DOHH2 (cell line): ENCODE data around the gene EPB41L3.
A peak's percentile ranks its signal among the peaks of the same experiment; 100 is the strongest.

Source experiments
- H3F3A ChIP-seq: fragments of 200-600 bp; sonication (generic), shearing (Covaris generic); 2 replicates; pipeline ENCODE4 v1.6.0; 2016; ENCODE audit warnings: antibody characterized with exemption, mild to moderate bottlenecking; ENCODE audit not compliant: control insufficient read depth, insufficient read depth
- H3K27ac ChIP-seq: fragments of 200-600 bp; sonication (generic); 2 replicates; pipeline ENCODE4 v1.5.1; 2014; ENCODE audit warnings: low read depth, mild to moderate bottlenecking, low read length, moderate library complexity
- H3K27me3 ChIP-seq: fragments of 200-600 bp; sonication (generic); 2 replicates; pipeline ENCODE4 v1.6.1; 2014; ENCODE audit warnings: mild to moderate bottlenecking, low read length, mixed read lengths; ENCODE audit not compliant: control insufficient read depth
- H3K36me3 ChIP-seq: fragments of 200-600 bp; sonication (generic); 2 replicates; pipeline ENCODE4 v1.6.1; 2014; ENCODE audit warnings: mild to moderate bottlenecking, low read length, moderate library complexity, mixed read lengths; ENCODE audit not compliant: control insufficient read depth
- H3K4me1 ChIP-seq: fragments of 200-600 bp; sonication (generic); 2 replicates; pipeline ENCODE4 v1.6.1; 2014; ENCODE audit warnings: mild to moderate bottlenecking, low read length, mixed read lengths; ENCODE audit not compliant: control insufficient read depth
- H3K4me2 ChIP-seq: fragments of 200-600 bp; sonication (generic); 2 replicates; pipeline ENCODE4 v1.6.0; 2014; ENCODE audit warnings: mild to moderate bottlenecking, low read length, moderate library complexity
- H3K4me3 ChIP-seq: fragments of 200-600 bp; sonication (generic); 2 replicates; pipeline ENCODE4 v1.5.1; 2014; ENCODE audit warnings: mild to moderate bottlenecking, low read length, mixed read lengths
- H3K79me2 ChIP-seq: fragments of 200-600 bp; sonication (generic); 2 replicates; pipeline ENCODE4 v1.6.1; 2014; ENCODE audit warnings: mild to moderate bottlenecking, low read length, mixed read lengths; ENCODE audit not compliant: control insufficient read depth
- H3K9me2 ChIP-seq: fragments of 200-600 bp; sonication (generic); replicated peaks from 2 replicates; pipeline ENCODE4 v1.6.1; 2014; ENCODE audit warnings: mild to moderate bottlenecking, low read length, mixed read lengths; ENCODE audit not compliant: control insufficient read depth
- H3K9me3 ChIP-seq: fragments of 200-600 bp; sonication (generic); 2 replicates; pipeline ENCODE4 v1.6.1; 2014; ENCODE audit warnings: antibody characterized with exemption, low read length, mixed read lengths; ENCODE audit not compliant: control insufficient read depth, insufficient read depth
- H4K20me1 ChIP-seq: fragments of 200-600 bp; sonication (generic); 2 replicates; pipeline ENCODE4 v1.6.0; 2014; ENCODE audit warnings: low read depth, mild to moderate bottlenecking, antibody characterized with exemption, low read length, moderate library complexity; ENCODE audit not compliant: control insufficient read depth, insufficient read depth
- EZH2phosphoT487 ChIP-seq: fragments of 200-600 bp; sonication (generic); IDR thresholded peaks from 2 replicates; pipeline ENCODE4 v1.6.1; 2017; ENCODE audit warnings: borderline replicate concordance, mild to moderate bottlenecking, antibody characterized with exemption, low read length, moderate library complexity, mixed read lengths
- TF ChIP-seq, protein P1 (sequence below): fragments of 200-600 bp; sonication (generic); IDR thresholded peaks from one replicate; pipeline ENCODE4 v1.5.1; 2014; ENCODE audit warnings: antibody characterized with exemption, mild to moderate bottlenecking, low read depth, low read length; ENCODE audit not compliant: poor library complexity, severe bottlenecking

Gene EPB41L3

DNA sequence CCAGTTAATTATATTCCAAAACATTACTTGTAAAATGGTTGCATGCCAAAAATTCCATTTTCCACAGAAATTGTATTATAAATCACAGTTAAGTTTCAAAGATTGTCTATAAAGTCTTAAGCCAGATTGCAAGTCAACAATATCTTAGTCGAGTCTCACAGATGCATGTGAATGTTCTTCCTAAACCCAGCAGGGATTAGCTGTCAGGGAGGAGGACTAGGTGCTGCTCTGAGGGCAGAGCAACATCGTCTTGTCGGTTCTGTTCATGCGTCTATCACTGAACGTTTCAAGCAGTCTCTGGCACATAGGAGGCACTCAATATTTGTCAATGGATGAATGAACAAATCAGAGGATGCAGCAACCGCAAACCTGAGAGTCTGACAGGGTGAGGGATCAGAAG is 27.0 kb downstream of the EPB41L3 start:
- Histone ChIP-seq H3K36me3 (no peaks in the 10 kb centered on the region), H3F3A (no peaks in the 10 kb centered on the region), H3K9me2 (no peaks in the 10 kb centered on the region), H4K20me1 (no peaks in the 10 kb centered on the region), H3K4me3 (no peak overlapping the region), H3K27ac (no peak overlapping the region), H3K27me3 (no peaks in the 10 kb centered on the region), H3K9me3 (no peaks in the 10 kb centered on the region), H3K4me2 (no peak overlapping the region), H3K79me2 (no peaks in the 10 kb centered on the region), H3K4me1 (no peaks in the 10 kb centered on the region)
- TF ChIP-seq, protein P1, sequence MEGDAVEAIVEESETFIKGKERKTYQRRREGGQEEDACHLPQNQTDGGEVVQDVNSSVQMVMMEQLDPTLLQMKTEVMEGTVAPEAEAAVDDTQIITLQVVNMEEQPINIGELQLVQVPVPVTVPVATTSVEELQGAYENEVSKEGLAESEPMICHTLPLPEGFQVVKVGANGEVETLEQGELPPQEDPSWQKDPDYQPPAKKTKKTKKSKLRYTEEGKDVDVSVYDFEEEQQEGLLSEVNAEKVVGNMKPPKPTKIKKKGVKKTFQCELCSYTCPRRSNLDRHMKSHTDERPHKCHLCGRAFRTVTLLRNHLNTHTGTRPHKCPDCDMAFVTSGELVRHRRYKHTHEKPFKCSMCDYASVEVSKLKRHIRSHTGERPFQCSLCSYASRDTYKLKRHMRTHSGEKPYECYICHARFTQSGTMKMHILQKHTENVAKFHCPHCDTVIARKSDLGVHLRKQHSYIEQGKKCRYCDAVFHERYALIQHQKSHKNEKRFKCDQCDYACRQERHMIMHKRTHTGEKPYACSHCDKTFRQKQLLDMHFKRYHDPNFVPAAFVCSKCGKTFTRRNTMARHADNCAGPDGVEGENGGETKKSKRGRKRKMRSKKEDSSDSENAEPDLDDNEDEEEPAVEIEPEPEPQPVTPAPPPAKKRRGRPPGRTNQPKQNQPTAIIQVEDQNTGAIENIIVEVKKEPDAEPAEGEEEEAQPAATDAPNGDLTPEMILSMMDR: no peak
- TF ChIP-seq EZH2phosphoT487: no peak

DNA sequence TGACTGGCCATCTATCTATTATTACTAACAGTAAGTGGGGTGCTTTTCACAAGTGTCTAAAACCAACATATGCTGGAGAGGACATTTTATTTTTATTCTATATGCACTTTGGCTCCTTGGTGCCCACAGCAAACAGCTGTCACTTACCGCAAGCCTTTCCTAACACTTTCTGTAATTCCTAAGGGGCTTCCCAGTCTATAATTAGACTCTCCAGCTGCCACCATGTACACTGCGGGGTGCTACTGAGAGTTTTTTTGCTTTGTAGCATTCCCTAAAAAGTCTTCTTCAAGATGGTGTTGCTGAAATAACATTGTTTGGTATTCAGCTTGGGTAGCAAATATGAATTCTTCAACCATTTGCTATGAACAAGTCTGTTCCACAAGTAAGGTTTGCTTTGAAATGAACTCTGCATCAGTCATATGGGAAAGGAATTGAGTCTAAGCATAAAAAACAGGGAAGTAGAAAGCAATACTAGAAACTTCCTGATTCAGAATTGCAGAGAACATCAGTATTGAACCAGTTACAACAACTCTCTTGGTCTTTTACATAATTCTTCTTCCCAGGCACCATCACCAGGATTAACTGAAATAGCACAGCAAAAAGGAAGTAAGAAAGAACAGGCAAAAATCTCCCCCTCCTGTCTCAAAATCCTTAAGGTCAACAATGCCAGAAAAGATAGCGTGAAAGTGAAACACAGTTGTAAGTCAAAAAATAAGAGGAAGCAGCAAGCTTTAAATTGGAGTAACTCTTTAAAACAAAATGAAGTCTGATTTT is 28.6 kb downstream of the EPB41L3 start:
- Histone ChIP-seq H3K4me2 (peak overlapping the region; percentile 24; the same call in 1 of the 2 replicates), H3K27me3 (no peaks in the 10 kb centered on the region), H3K27ac (no peak overlapping the region), H3K79me2 (no peaks in the 10 kb centered on the region), H3K4me1 (no peaks in the 10 kb centered on the region), H3K4me3 (no peak overlapping the region), H4K20me1 (no peaks in the 10 kb centered on the region), H3F3A (no peaks in the 10 kb centered on the region), H3K9me3 (no peaks in the 10 kb centered on the region), H3K36me3 (no peaks in the 10 kb centered on the region), H3K9me2 (no peaks in the 10 kb centered on the region)
- TF ChIP-seq, protein P1: no peak
- TF ChIP-seq EZH2phosphoT487: no peak

DNA sequence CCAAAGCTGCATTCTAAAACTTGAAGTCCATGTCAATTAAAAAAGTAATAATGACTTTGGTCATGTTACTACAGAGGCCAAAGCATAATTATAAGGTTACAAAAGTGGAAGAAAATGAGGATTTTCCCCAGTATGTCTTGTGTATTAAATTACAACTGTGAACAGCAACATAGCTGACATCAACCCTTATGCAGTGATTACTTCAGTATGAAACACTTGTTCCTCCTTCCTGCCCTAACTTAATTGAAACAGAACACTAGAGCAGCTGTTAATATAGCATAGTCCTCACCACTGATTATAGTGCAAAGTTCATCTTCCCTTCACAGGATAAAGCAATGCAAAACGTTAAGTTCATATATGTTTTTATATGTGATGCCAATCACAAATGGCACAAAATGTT is 29.9 kb downstream of the EPB41L3 start:
- no peaks in the 10 kb centered on the region for H3K4me1 ChIP-seq
- H3K4me3 ChIP-seq: no peak overlapping the region

More for the DNA sequence above, 29.9 kb downstream of the EPB41L3 start:
- Histone ChIP-seq H3K27me3 (no peaks in the 10 kb centered on the region), H3K4me2 (no peak overlapping the region), H3F3A (no peaks in the 10 kb centered on the region), H3K9me3 (no peaks in the 10 kb centered on the region), H3K79me2 (no peaks in the 10 kb centered on the region), H4K20me1 (no peaks in the 10 kb centered on the region), H3K9me2 (no peaks in the 10 kb centered on the region), H3K27ac (no peak overlapping the region), H3K36me3 (no peaks in the 10 kb centered on the region)
- no peak for TF ChIP-seq EZH2phosphoT487
- TF ChIP-seq, protein P1: no peak
